Measurements from ENCODE around the gene CCM2.

GRCh38 chr7:44960011-44960580, 39.9 kb upstream of the CCM2 start:
- TF ChIP-seq CBX2 (IDR thresholded peaks at IDR 0.05; ENCODE audit: borderline replicate concordance, low read depth) (no peak), RAD21 (conservative IDR thresholded peaks at IDR 0.05 in 1 of 2, IDR thresholded peaks at IDR 0.05 in 1 of 2) (no peak), USF2 (IDR thresholded peaks at IDR 0.05) (no peak)
- TF ChIP-seq, protein P1, sequence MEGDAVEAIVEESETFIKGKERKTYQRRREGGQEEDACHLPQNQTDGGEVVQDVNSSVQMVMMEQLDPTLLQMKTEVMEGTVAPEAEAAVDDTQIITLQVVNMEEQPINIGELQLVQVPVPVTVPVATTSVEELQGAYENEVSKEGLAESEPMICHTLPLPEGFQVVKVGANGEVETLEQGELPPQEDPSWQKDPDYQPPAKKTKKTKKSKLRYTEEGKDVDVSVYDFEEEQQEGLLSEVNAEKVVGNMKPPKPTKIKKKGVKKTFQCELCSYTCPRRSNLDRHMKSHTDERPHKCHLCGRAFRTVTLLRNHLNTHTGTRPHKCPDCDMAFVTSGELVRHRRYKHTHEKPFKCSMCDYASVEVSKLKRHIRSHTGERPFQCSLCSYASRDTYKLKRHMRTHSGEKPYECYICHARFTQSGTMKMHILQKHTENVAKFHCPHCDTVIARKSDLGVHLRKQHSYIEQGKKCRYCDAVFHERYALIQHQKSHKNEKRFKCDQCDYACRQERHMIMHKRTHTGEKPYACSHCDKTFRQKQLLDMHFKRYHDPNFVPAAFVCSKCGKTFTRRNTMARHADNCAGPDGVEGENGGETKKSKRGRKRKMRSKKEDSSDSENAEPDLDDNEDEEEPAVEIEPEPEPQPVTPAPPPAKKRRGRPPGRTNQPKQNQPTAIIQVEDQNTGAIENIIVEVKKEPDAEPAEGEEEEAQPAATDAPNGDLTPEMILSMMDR (IDR thresholded peaks at IDR 0.05): no peak

All from A549 (cell line).